ENCODE results near the gene ZBTB11.

The ZBTB11 gene

DNA sequence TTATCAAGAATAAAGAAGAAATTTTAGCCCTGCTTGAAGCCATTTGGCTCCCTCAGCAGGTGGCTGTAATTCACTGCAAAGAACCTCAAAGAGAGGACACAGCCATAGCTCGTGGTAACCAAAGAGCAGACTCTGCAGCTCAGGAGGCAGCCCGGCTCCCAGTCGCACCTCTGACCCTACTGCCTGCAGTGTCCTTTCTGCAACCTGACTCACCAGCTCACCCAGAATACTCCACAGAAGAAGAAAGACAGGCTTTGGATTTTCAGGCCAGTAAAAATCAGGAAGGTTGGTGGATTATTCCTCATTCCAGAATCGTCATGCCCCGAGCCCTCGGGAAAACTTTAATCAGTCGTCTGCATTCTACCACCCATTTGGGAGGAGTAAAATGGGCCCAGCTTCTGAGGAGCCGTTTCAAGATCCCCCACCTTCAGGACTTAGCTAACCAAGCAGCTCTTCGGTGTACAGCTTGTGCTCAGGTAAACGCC, 38.6 kb downstream of the ZBTB11 start:
- TF ChIP-seq, protein P1, sequence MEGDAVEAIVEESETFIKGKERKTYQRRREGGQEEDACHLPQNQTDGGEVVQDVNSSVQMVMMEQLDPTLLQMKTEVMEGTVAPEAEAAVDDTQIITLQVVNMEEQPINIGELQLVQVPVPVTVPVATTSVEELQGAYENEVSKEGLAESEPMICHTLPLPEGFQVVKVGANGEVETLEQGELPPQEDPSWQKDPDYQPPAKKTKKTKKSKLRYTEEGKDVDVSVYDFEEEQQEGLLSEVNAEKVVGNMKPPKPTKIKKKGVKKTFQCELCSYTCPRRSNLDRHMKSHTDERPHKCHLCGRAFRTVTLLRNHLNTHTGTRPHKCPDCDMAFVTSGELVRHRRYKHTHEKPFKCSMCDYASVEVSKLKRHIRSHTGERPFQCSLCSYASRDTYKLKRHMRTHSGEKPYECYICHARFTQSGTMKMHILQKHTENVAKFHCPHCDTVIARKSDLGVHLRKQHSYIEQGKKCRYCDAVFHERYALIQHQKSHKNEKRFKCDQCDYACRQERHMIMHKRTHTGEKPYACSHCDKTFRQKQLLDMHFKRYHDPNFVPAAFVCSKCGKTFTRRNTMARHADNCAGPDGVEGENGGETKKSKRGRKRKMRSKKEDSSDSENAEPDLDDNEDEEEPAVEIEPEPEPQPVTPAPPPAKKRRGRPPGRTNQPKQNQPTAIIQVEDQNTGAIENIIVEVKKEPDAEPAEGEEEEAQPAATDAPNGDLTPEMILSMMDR (IDR thresholded peaks at IDR 0.05; ENCODE audit: extremely low read depth, insufficient read depth, missing control alignments), result peak; percentile 23
- in situ Hi-C loops (cut with MboI; ENCODE audit: low pct_unique_long_range_greater_than_20kb, low sequenced_read_pairs, unreplicated experiment), result no loop called here
- DNase-seq (ENCODE audit: low spot score), result no peak

DNA sequence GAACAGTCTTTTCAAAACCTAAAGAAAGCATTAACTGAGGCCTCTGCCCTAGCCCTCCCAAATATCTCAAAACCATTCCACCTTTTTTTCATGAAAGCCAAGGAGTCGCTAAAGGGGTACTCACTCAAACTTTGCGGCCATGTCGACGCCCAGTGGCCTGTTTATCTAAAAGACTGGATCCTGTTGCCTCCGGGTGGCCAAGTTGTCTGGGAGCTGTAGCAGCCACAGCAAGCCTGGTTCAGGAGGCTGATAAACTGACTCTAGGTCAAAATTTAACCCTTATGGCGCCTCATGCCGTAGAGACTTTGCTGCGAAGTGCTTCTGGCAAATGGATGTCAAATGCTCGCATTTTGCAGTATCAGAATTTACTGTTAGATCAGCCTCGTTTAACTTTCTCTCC, 39.5 kb downstream of the ZBTB11 start:
- TF ChIP-seq, protein P1 (IDR thresholded peaks at IDR 0.05; ENCODE audit: extremely low read depth, insufficient read depth, missing control alignments), result no peak
- in situ Hi-C loops (cut with MboI; ENCODE audit: low pct_unique_long_range_greater_than_20kb, low sequenced_read_pairs, unreplicated experiment), result no loop called here
- DNase-seq (ENCODE audit: low spot score), result no peak

DNA sequence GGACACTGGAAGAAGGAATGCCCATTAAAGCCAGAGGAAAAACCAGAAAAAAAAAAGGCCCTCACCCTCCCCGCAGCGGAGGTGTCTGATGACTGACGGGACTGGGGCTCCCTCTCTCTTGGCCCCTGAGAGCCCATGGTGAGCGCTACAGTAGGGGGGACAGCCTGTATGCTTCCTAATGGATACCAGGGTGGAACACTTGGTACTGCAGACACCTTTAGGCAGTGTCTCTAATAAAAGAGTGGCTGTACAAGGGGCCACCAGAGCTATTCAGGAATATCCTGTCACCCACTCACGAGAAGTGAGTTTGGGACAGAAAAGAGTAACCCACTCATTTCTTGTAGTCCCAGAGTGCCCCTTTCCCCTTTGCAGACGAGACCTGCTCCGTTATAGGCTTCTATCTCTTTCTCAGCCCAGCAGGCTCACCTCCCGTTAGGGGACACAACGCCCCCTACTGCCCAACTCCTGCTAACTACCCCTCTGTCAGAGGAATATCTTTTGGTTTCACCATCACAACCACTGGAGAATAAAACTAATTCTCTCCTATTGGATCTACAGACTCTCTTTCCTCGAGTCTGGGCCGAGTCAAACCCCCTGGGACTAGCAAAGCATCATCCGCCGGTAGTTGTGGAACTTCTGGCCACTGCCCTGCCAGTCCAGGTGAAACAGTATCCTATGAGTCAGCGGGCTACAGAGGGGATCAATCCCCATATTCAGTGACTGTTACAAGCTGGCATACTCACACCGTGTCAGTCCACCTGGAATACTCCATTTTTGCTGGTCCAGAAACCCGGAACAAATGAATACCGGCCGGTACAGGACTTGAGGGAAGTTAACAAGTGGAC, 40.8 kb downstream of the ZBTB11 start:
- DNase-seq (ENCODE audit: low spot score), result peak; percentile 67
- TF ChIP-seq, protein P1 (IDR thresholded peaks at IDR 0.05; ENCODE audit: extremely low read depth, insufficient read depth, missing control alignments), result peak; percentile 67
- in situ Hi-C loops (cut with MboI; ENCODE audit: low pct_unique_long_range_greater_than_20kb, low sequenced_read_pairs, unreplicated experiment), result no loop called here

DNA sequence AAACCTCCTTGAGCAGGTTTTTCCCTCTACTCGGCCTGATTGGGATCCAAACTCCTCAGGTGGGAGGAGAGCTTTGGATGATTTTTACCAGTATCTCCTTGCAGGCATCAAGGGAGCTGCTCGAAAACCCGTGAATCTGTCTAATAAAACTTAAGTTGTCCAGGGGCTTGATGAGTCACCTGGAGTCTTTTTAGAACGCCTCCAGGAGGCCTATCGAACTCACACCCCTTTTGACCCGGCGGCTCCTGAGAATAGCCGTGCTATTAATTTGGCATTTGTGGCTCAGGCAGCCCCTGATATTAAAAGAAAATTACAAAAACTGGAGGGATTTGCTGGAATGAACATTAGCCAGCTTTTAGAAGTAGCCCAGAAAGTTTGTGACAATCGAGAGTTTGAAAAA, 41.6 kb downstream of the ZBTB11 start:
- DNase-seq (ENCODE audit: low spot score), result no peak
- TF ChIP-seq, protein P1 (IDR thresholded peaks at IDR 0.05; ENCODE audit: extremely low read depth, insufficient read depth, missing control alignments), result no peak
- in situ Hi-C loops (cut with MboI; ENCODE audit: low pct_unique_long_range_greater_than_20kb, low sequenced_read_pairs, unreplicated experiment), result no loop called here

DNA sequence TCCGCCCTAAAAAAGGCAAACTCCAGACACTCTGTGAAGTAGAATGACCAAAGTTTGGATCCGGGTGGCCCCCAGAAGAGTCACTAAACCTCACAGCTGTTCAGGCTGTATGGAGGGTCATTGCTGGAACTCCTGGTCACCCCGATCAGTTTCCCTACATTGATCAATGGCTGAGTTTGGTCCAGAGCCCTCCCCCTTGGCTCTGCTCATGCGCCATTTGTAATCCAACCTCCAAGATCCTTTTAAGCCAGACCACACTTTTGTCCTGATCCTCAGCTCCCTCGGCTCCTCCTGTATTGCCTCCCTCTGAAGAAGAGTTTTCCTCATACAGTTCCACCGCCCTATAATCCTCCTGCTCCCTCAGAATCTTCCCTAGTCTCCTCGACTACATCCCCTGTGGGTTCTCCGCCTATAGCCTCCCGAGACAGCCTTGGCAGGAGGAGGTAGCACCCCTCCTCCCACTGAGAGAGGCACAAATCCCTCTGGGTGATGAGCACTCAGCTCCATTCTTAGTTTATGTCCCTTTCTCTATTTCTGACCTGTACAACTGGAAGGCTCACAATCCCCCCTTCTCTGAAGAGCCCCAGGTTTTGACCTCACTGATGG, 42.2 kb downstream of the ZBTB11 start:
- in situ Hi-C loops (cut with MboI; ENCODE audit: low pct_unique_long_range_greater_than_20kb, low sequenced_read_pairs, unreplicated experiment), result no loop called here
- DNase-seq (ENCODE audit: low spot score), result no peak
- TF ChIP-seq, protein P1 (IDR thresholded peaks at IDR 0.05; ENCODE audit: extremely low read depth, insufficient read depth, missing control alignments), result no peak

DNA sequence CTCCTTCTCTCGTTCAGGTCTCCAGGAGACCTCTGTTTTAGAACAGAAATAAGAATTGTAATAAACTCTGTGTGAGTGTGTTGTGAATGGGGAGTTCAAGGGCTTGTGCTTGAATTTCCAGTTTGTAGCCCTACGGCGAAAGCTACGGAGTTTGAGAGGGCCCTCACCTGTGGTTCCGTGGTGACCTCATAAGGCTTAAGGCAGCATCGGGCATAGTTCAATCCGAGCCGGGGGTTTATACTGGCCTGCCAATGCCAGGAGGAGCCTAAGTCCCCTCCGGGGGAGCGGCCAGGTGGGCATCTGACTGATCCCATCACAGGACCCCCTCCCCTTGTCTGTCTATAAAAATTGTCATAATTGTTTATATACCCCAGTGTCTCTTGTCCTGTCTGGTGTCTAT, 43.7 kb downstream of the ZBTB11 start:
- TF ChIP-seq, protein P1 (IDR thresholded peaks at IDR 0.05; ENCODE audit: extremely low read depth, insufficient read depth, missing control alignments), result no peak
- in situ Hi-C loops (cut with MboI; ENCODE audit: low pct_unique_long_range_greater_than_20kb, low sequenced_read_pairs, unreplicated experiment), result no loop called here
- DNase-seq (ENCODE audit: low spot score), result no peak
